Measurements from ENCODE around the gene RAD51B.

Gene RAD51B

GRCh38 chr14:68486033-68486732 lies 666.6 kb downstream of the RAD51B start:
- no peak for DNase-seq (ENCODE audit: low read depth in 2 of 2)

GRCh38 chr14:68486809-68487208 lies 667.2 kb downstream of the RAD51B start:
- DNase-seq (ENCODE audit: low read depth in 2 of 2): no peak

GRCh38 chr14:68487805-68488590 lies 668.4 kb downstream of the RAD51B start:
- DNase-seq (ENCODE audit: low read depth in 2 of 2): no peak

DNA sequence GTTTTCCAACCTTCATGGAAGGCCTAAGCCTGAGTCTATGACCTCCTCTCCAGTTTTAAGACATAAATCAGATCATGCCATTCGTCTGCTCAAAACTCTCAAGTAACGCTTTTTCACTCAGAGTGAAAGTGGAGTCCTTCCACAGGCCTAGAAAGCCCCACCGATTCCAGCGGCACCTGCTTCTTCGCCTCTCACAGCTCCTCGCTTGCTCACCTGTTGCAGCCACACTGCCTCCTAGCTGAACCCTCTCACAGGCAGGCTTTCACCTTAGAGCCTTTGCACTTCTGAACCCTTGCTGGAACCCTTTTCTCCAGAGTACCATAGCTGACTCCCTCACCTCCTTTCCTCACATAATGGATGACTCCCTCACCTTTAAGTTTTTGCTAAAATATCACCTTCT lies 672.2 kb downstream of the RAD51B start:
- DNase-seq (ENCODE audit: low read depth in 2 of 2): no peak

- DNase-seq (ENCODE audit: low read depth in 2 of 2): no peak
These were observed 673.0 kb downstream of the RAD51B start for GRCh38 chr14:68492381-68493151.

DNA sequence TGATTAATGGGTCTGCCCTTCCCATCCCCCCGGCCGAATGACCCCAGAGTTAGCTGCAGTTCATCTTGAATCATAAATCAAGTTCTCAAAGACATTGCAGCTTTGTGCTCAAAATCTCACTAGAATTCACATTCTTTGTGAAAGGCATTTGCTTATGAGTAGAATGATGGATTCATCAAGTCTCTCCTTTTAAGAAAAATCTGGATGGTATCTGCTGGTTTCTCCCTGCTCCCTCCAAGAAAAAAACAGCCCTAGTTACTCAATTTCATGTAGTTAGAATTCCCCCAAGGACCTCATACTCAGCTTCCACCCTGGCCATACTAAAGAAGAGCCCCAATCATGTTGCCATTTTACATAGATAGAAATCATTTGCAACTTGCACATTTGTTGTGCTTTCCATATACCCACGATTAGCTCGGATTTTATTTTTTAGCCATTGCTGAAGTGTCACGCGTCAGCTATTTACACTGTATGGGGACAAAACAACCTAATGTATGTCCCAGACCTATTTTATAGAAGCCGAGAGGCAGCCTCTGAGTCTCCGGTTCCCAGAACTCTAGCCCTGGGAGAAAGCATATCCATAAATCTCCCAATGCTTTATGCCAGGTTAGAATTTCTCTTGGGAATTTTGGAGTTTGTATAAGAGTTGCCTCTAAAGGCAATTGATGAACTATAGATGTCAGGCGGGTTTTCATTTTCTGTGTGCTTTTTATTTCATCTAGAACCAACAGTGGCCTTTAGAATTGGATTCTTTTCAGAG lies 673.8 kb downstream of the RAD51B start:
- no peak for DNase-seq (ENCODE audit: low read depth in 2 of 2)

DNA sequence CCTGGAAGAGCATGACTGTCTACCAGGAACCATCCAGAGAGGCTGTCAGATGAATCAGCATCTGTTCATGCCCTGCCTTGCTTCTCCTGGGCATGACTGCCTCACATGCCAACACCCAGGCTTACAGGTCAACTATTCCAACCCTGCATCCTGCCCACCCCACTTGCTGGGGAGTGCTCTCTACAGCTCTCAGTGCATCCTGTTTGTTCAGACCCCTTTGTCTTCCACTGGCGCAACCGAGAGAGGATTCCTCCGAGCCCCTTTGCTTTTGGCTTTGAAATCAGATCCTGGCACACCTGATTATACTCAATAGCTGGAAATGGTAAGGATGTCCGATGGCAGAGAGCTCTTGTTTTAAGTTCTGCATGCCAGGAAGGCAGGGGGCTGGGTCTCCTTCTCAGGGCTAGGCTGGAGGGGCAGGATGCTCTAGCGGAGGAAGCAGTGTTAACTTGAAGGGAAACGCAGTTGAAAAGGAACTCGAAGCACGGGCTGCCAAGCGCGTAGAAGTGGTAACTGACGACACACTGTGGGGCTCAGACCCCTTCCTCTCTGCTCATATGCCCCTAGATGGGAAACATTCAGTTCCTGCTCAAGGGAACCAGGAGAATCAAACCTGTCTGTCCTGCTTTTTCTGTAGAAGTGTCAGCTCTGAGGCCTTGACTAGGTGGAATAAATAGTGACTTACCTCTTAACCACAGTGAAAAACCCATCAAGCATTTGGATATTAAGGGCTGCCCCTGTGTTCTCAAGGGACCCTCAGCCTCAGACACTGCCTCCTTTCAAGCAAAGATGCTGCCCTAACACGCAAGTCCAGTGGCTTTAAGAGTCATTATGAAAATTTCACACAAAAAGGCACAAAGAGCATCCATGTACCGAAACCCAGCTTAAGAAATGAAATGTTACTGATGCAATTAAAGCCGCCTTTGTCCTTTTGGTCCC lies 675.8 kb downstream of the RAD51B start:
- no peak for DNase-seq (ENCODE audit: low read depth in 2 of 2)

GRCh38 chr14:68497011-68497410 lies 677.4 kb downstream of the RAD51B start:
- DNase-seq (ENCODE audit: low read depth in 2 of 2): no peak

- DNase-seq (ENCODE audit: low read depth in 2 of 2): no peak
These were observed 679.9 kb downstream of the RAD51B start for GRCh38 chr14:68499451-68499850.

DNA sequence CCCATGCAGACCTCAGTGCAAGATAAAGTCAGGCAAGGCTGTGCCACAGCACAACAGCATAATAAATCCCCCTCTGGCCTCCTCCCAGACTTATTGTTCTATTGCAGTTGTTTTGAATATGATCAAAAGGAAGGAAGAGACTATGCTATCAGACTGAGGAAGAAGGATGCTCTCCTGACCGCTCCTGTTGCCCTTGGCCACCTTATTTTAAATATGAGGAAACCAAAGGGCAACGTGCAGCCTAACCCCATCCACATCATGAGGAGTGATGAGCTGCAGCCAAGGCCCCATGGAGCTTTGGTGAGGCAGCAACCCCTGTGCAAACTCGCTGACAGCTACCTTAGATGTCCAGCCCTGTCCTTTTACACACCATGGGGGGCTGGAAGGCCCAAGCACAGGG lies 681.6 kb downstream of the RAD51B start:
- DNase-seq (ENCODE audit: low read depth in 2 of 2): no peak

GRCh38 chr14:68501614-68502052 lies 682.1 kb downstream of the RAD51B start:
- DNase-seq (ENCODE audit: low read depth in 2 of 2): no peak

- DNase-seq (ENCODE audit: low read depth in 2 of 2): no peak
These were observed 682.7 kb downstream of the RAD51B start for GRCh38 chr14:68502230-68502629.

DNA sequence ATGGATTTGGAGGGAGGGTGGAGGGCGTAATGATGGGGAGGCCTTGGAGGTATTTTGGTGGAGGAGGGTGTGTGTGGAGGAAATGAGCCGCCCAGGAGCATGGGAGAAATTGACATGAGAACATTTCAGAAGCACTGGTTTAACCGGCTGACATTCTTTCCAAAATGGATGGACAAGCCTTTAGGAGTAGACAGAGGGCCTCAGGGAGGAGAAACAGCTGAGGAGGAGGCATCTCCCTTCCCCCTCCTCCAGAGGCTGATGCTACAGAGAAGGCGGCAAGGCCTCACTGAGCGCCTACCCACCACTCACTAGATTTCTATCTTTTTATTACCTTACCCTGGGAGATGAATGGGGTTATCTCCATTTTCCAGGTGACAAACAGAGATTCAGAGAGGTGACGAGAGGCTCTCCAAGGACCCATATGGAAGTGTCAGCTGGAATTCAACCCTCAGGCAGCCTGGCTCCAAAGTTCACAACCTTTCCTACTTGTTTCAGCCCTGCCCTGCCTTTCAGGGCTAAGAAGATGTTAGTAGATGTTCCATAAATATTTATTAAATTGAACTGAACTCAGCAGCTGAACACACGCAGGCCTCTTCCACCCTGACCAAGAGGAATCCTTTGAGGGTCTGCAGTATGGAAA lies 683.7 kb downstream of the RAD51B start:
- DNase-seq (ENCODE audit: low read depth in 2 of 2): no peak

GRCh38 chr14:68504861-68505260 lies 685.3 kb downstream of the RAD51B start:
- DNase-seq (ENCODE audit: low read depth in 2 of 2): no peak

DNA sequence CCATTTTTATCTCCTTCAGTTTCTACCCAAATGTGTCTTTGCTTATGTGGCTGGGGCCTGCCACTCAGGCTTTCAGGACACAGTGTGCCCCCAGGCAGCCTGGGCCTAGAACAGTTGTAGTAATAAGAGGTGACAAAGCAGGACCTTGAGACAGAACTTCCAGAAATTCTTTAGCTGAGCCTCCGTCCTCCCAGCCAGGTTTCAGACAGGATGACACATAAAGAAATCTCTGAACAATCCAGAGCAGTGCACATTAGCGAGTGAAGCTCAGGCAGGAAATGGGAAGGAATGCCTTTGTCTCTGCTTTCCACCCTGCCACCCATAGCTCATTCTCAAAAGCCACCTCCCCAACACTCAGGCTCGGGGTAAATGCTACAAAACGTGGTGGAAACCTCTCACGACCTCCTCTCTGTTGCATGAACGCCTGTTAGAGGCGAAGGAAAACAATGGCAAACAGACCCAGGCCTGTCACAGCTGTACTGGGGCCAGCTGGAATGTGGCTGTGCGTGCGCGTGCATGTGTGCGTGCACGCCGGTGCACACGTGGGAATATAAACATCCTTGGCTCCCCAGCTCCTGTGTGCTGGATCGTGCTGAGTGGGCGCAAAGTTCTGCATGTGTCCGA lies 686.6 kb downstream of the RAD51B start:
- DNase-seq (ENCODE audit: low read depth in 2 of 2): no peak

DNA sequence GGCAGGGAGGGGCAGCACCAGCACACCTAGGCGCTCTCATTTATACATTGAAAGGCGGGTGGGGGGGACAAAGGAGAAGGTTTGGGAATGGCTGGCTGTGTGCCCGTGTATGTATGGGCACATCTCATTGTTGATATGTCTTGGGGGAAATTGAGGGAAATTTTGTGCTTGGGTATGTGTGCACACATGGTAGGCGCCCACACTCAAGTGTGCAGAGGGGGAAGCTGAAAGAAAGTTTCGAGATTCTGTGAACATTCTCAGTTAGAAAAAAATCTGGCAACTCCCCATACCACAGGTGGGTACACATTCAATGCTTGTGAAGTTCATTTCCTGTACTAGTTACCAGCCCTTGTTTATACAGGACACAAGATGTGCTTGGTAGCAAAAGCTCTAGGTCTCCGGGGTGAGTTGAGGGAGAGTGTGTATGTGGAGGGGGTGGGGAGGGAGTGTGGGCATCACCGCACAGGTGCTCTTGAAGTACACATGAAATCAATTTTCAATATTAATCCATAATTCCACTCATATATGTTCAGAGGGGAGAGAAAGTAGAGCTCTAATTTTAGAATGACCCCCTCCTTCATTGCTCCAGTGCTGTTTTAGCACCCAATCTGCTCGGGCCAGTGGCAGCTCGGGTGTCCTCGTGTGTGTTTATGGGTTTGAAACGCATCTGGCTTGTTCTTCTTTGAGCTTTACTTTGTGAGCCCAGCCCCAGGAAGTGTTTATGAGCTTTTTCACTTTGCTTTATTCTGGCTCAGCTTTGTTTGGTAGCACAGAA lies 687.3 kb downstream of the RAD51B start:
- no peak for DNase-seq (ENCODE audit: low read depth in 2 of 2)

DNA sequence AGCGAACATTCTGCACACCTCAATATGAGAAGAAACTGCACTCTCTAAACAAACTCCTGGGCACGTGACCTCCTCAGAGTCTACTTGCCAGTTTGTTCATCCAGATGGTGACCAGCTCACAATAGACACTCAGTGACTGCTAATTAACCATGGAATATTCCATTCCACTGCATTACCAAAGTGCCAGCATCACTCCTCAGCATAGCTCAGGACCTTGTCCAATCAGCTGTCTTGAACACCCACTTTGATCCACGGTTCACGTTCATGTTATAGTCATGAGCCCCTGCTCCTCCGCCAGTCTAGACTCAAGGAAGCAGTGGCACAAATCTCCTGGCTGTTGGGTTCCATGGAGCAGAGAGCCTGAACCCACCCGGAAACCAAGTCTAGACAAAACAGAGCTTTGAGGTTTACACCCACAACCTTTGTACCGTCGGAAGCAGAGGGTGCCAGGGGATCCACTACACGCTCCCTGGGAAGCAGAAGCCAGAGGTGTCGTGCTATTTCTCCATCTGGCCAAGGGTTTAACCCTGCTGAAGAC lies 688.0 kb downstream of the RAD51B start:
- DNase-seq (ENCODE audit: low read depth in 2 of 2): no peak

DNA sequence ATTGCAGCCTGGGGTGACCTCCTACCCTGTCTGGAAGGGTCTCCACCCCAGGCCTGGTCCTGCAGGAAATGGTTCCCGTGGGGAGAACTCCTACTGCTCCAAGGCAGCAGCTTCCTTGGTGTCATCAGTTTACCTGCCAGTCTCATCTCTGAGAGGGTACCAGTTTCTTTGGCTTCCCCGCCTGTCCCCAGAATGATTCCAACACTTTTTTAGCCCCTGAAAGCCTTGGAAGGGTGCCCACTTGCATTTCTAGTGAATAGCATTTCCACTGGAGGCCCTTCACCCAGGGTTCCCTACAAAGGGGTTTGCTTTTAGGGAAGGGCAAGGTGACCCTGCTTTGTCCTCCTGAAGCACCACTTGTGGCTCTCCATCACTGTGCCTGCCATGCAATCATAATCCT lies 689.0 kb downstream of the RAD51B start:
- DNase-seq (ENCODE audit: low read depth in 2 of 2): no peak

Data from stimulated activated CD8-positive, alpha-beta memory T cell treated with anti-CD3 and anti-CD28 coated beads, Interleukin-2, amount 100 ng/mL, for 48 hours (primary cell).